GM12878 (cell line): Measurements from ENCODE around the gene NUFIP1. TPM values are rescaled to one million over a fixed set of nuclear protein-coding genes. Genes with fewer than 3 reads are reported as not detected.

Experiments used
- ATAC-seq: fragments of 200-7000 bp; cut with Tn5 transposase; 3 replicates; pipeline ENCODE4 v1.9.1; 2020; ENCODE audit warnings: mild to moderate bottlenecking, moderate library complexity
- BruUV-seq: library from RNA; stranded (reverse); fragments of 400-500 nt; replicated peaks from 2 replicates; lab custom pipeline; 2021; lab: Mats Ljungman, UMichigan
- CTCF ChIA-PET: fragments of 300-600 bp; sonication (Branson Sonifier 250); formaldehyde crosslinking; extraction: SDS; loops from one replicate; lab custom pipeline; 2021; ENCODE audit warnings: inconsistent platforms; lab: Yijun Ruan, JAX
- POLR2A ChIA-PET: fragments of 350-600 bp; formaldehyde crosslinking; extraction: SDS; loops from one replicate; lab custom pipeline; 2021; ENCODE audit warnings: inconsistent platforms; lab: Charles Lee
- RAD21 ChIA-PET: fragments of 300-600 bp; sonication (Branson Sonifier 250); formaldehyde crosslinking; loops from one replicate; lab custom pipeline; 2023; ENCODE audit warnings: antibody characterized with exemption; ENCODE audit not compliant: unreplicated experiment; lab: Charles Lee
- SMC1A ChIA-PET: fragments of 300-600 bp; sonication (Branson Sonifier 250); formaldehyde crosslinking; loops from one replicate; lab custom pipeline; 2023; ENCODE audit not compliant: unreplicated experiment, uncharacterized antibody; lab: Charles Lee
- DNase-seq: peaks from one replicate; pipeline ENCODE4 v3.0.0-alpha.2; 2011; ENCODE audit warnings: low read depth, low spot score
- FAIRE-seq: peaks from 3 replicates; lab custom pipeline; 2011; peaks lifted over from hg19 to GRCh38; lab: Jason Lieb, UNC
- H2AFZ ChIP-seq: 2 replicates; pipeline ENCODE4 v1.6.0; 2011; ENCODE audit warnings: low read depth, low read length, control low read depth; ENCODE audit not compliant: control insufficient read depth
- H3K27ac ChIP-seq: 2 replicates; pipeline ENCODE4 v1.5.1; 2011; ENCODE audit warnings: control low read depth; ENCODE audit not compliant: control insufficient read depth, insufficient read depth
- H3K27me3 ChIP-seq, 2 experiments: replicated peaks in 1 of 2; 2 replicates each; pipeline versions ENCODE4 v1.6.0 to v1.6.1; 2011; ENCODE audit warnings: low read length in 1 of 2; ENCODE audit not compliant: control insufficient read depth in 2 of 2, insufficient read depth in 2 of 2
- H3K36me3 ChIP-seq, 2 experiments: 2 replicates each; pipeline ENCODE4 v1.5.1; 2011; ENCODE audit warnings: low read length in 1 of 2; ENCODE audit not compliant: control insufficient read depth in 2 of 2, insufficient read depth in 2 of 2
- H3K4me1 ChIP-seq: 2 replicates; pipeline ENCODE4 v1.6.1; 2011; ENCODE audit warnings: mild to moderate bottlenecking, low read length, moderate library complexity, mixed read lengths; ENCODE audit not compliant: control insufficient read depth, insufficient read depth
- H3K4me2 ChIP-seq: 2 replicates; pipeline ENCODE4 v1.6.0; 2011; ENCODE audit warnings: control low read depth; ENCODE audit not compliant: control insufficient read depth, insufficient read depth
- H3K4me3 ChIP-seq: fragments of 200-600 bp; sonication (generic); 2 replicates; pipeline ENCODE4 v1.5.1; 2016
- H3K79me2 ChIP-seq: 2 replicates; pipeline ENCODE4 v1.6.0; 2011; ENCODE audit warnings: low read length; ENCODE audit not compliant: control insufficient read depth, insufficient read depth
- H3K9ac ChIP-seq: 2 replicates; pipeline ENCODE4 v1.8.0; 2011; ENCODE audit warnings: low read length, control low read depth, mixed read lengths; ENCODE audit not compliant: control insufficient read depth, insufficient read depth
- H3K9me3 ChIP-seq: replicated peaks from 3 replicates; pipeline ENCODE4 v1.5.1; 2011; ENCODE audit warnings: mild to moderate bottlenecking, low read length; ENCODE audit not compliant: control insufficient read depth, insufficient read depth
- H4K20me1 ChIP-seq: 2 replicates; pipeline ENCODE4 v1.6.0; 2011; ENCODE audit not compliant: control insufficient read depth, insufficient read depth
- ATF2 ChIP-seq: IDR thresholded peaks from 2 replicates; pipeline ENCODE4 v1.6.1; 2012; ENCODE audit warnings: low read length, inconsistent platforms
- CREB1 ChIP-seq: IDR thresholded peaks from 2 replicates; pipeline ENCODE4 v1.6.1; 2012; ENCODE audit warnings: low read depth, mild to moderate bottlenecking, inconsistent platforms
- ESRRA ChIP-seq: IDR thresholded peaks from 2 replicates; pipeline ENCODE4 v1.6.1; 2012; ENCODE audit warnings: mild to moderate bottlenecking, low read length, improper control_type of control experiment
- HCFC1 ChIP-seq: fragments of 150-350 bp; IDR thresholded peaks from 2 replicates; pipeline ENCODE4 v1.6.1; 2014; ENCODE audit warnings: low read length
- KLF5 ChIP-seq: fragments of 450-650 bp; IDR thresholded peaks from 2 replicates; pipeline ENCODE4 v1.6.1; 2014; ENCODE audit warnings: mild to moderate bottlenecking; ENCODE audit not compliant: partially characterized antibody
- MXI1 ChIP-seq: fragments of 150-350 bp; IDR thresholded peaks from 2 replicates; pipeline ENCODE4 v1.6.1; 2011; ENCODE audit warnings: low read depth, mild to moderate bottlenecking, inconsistent platforms, low read length, improper control_type of control experiment
- PAX5 ChIP-seq: IDR thresholded peaks from 2 replicates; pipeline ENCODE4 v1.6.1; 2011; ENCODE audit warnings: low read depth, low read length, borderline replicate concordance
- PRDM15 ChIP-seq: fragments of 450-650 bp; formaldehyde crosslinking; IDR thresholded peaks from 2 replicates; pipeline ENCODE4 v1.4.0; 2020; ENCODE audit warnings: mild to moderate bottlenecking, moderate library complexity
- RAD21 ChIP-seq: IDR thresholded peaks from 2 replicates; pipeline ENCODE4 v1.6.1; 2011; ENCODE audit warnings: mild to moderate bottlenecking, low read depth, low read length, moderate library complexity; ENCODE audit not compliant: insufficient read depth
- RBBP5 ChIP-seq: fragments of 200-600 bp; sonication (generic); conservative IDR thresholded peaks from 2 replicates; pipeline ENCODE4 v1.6.1; 2016
- SIX5 ChIP-seq: IDR thresholded peaks from 2 replicates; pipeline ENCODE4 v1.6.1; 2011; ENCODE audit warnings: mild to moderate bottlenecking, low read depth, low read length, moderate library complexity; ENCODE audit not compliant: severe bottlenecking
- WGBS: methylation state at CpG from one replicate; pipeline ENCODE4 v1.1.6; 2016; ENCODE audit warnings: low lambda C conversion rate; ENCODE audit not compliant: insufficient replicate concordance, insufficient coverage; ENCODE audit errors: missing lambda C conversion rate; 5-methylcytosine and 5-hydroxymethylcytosine counted together
- in situ Hi-C: fragments of 300-500 bp; cut with MboI; formaldehyde crosslinking; loops from 9 replicates; pipeline ENCODE4 v1.14.3; 2018; ENCODE audit warnings: mixed read lengths
- intact Hi-C: fragments of 100-400 bp; cut with micrococcal nuclease; formaldehyde crosslinking; loops from one replicate; pipeline ENCODE4 v1.14.2; 2022; ENCODE audit not compliant: unreplicated experiment
- polyA plus RNA-seq, 11 experiments: library from polyadenylated mRNA; depleted of rRNA in 4 of 11; unstranded in 6 of 11; stranded (reverse) in 5 of 11; fragments of >200 nt; fragmentation: Nextera tagmentation in 4 of 11; fragmentation: Illumina TruSeq in 1 of 11; extraction: Ambion mirVana in 4 of 11; extraction: Trizol in 1 of 11; gene quantifications; 1 replicate in 1 of 11; 2 replicates in 10 of 11; pipeline versions ENCODE4 v1.2.1 to v1.2.3, GENCODE V29; 2011 to 2016; ENCODE audit warnings: inconsistent platforms in 2 of 11, missing spikeins in 2 of 11, low read depth in 1 of 11
- total RNA-seq, 4 experiments: library from RNA; depleted of rRNA in 3 of 4; stranded (reverse); fragments of >200 nt in 3 of 4; fragmentation: Illumina TruSeq in 1 of 4; extraction: Trizol in 1 of 4; gene quantifications; 2 replicates each; pipeline versions ENCODE4 v1.2.1 to v1.2.3, GENCODE V29; 2013 to 2021

Gene NUFIP1
- total and polyA plus RNA-seq, 10 of the 15 experiments (the other 5 are each of a cell fraction or from before 2014, with no cell fraction given), result 2.5 to 11.2 (median 7.0) TPM

- FAIRE-seq (no peak), DNase-seq (no peak), ATAC-seq (no peak)
- H3K4me3 ChIP-seq, result no peak overlapping the region
- no peak overlapping the region for H3K4me2 ChIP-seq
- no peak overlapping the region for H2AFZ ChIP-seq
- peaks cover 4% of the 10 kb centered on the region; the same call in 1 of the 2 replicates for H3K4me1 ChIP-seq
- SMC1A ChIA-PET, result no interaction called here
- H3K27ac ChIP-seq, result no peak overlapping the region
- H3K36me3 ChIP-seq, result no peaks in the 10 kb centered on the region
- no peak overlapping the region for H3K9ac ChIP-seq
- peaks cover 0 to 3% of the 10 kb centered on the region in 2 experiments; a peak in 2 of 4 replicates for H3K27me3 ChIP-seq
- TF ChIP-seq PAX5 (no peak), MXI1 (no peak), RAD21 (no peak), RBBP5 (no peak), ESRRA (no peak), CREB1 (no peak), ATF2 (no peak), HCFC1 (no peak), SIX5 (no peak), PRDM15 (CRISPR knock-in tag) (no peak), KLF5 (no peak)
- RAD21 ChIA-PET, result no interaction called here
- in situ Hi-C loops, result no loop called here
- WGBS, result 47% methylated on average over 5 of the region's 5 CpGs
- no TSS peak for BruUV-seq
- H3K9me3 ChIP-seq, result no peaks in the 10 kb centered on the region
- intact Hi-C loops, result no loop called here
- no peaks in the 10 kb centered on the region for H3K79me2 ChIP-seq
- H4K20me1 ChIP-seq, result no peaks in the 10 kb centered on the region
- POLR2A ChIA-PET, result no interaction called here
- CTCF ChIA-PET, result no interaction called here
Observed at GRCh38 chr13:44904967-44905366, 84.3 kb downstream of the NUFIP1 start.
